PFSK-1 (cell line): ENCODE results near the gene SIPA1L3.

Experiments
- POLR2AphosphoS5 ChIP-seq: IDR thresholded peaks from 2 replicates; pipeline ENCODE4 v1.6.1; 2012; ENCODE audit warnings: low read depth, mild to moderate bottlenecking, control low read depth, low read length, moderate library complexity
- REST ChIP-seq, 2 experiments: IDR thresholded peaks; 2 replicates each; pipeline versions ENCODE4 v1.6.1 to v1.8.0; 2011 to 2012; ENCODE audit warnings: low read depth in 2 of 2, low read length in 2 of 2, control low read depth in 1 of 2, inconsistent platforms in 1 of 2, mild to moderate bottlenecking in 1 of 2, moderate library complexity in 1 of 2; ENCODE audit not compliant: insufficient read depth in 1 of 2
- SIN3A ChIP-seq: IDR thresholded peaks from 2 replicates; pipeline ENCODE4 v1.6.1; 2012; ENCODE audit warnings: mild to moderate bottlenecking, low read length, moderate library complexity, borderline replicate concordance; ENCODE audit not compliant: insufficient read depth
- TAF1 ChIP-seq: IDR thresholded peaks from 2 replicates; pipeline ENCODE4 v1.6.1; 2012; ENCODE audit warnings: low read length, control low read depth, borderline replicate concordance; ENCODE audit not compliant: insufficient read depth

- TF ChIP-seq REST (IDR thresholded peaks at IDR 0.05; ENCODE audit: insufficient read depth in 1 of 2, low read depth in 2 of 2, low read length in 2 of 2) (no peak), POLR2AphosphoS5 (no peak), TAF1 (no peak), SIN3A (no peak)
Measured at GRCh38 chr19:38033658-38034491, 126.9 kb downstream of the SIPA1L3 start.
